ENCODE measurements around the gene LIPA.

The LIPA gene

DNA sequence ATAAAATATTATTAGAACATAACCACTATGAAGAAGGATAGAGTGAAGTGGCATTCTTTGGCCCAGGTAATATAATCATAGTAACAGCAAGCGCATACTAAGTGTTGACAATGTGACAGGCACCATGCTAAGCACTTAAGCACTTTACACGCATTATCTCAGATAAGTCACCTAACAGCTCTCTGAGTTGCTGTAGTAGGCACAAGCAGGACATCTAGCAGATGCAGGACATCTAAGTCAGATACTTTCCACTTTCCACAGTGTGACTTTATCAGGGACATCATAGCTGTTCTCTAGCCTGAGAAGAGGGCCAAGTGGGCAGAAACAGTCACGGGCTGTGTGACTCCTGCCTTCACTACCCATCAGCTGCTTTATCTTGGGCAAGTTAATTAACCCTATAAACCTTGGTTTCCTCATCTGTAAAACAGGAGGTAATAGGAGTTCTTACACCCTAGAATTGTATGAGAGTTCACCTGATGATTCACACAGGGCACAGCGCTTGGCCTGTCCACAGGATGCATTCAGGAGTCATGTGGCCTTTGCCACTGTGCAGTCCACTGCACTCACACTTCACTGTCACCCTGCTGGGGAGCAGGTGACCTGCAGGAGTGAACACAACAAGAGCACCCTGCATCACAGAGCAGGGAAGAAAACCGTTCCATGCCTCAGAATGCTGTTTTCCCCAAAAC lies 12.5 kb downstream of the LIPA start:
- TF ChIP-seq CEBPB (IDR thresholded peaks at IDR 0.05): no peak
- TF ChIP-seq USF1 (IDR thresholded peaks at IDR 0.05): no peak
- no peak for TF ChIP-seq FOXM1 (IDR thresholded peaks at IDR 0.05; ENCODE audit: borderline replicate concordance, low read depth)
- TF ChIP-seq REST (IDR thresholded peaks at IDR 0.05; ENCODE audit: low read depth): no peak
- no peak for TF ChIP-seq TEAD4 (IDR thresholded peaks at IDR 0.05)
- TF ChIP-seq NFIC (IDR thresholded peaks at IDR 0.05): no peak
- no peak for TF ChIP-seq CREB1 (IDR thresholded peaks at IDR 0.05; ENCODE audit: low read depth)
- no peak for TF ChIP-seq EGR1 (IDR thresholded peaks at IDR 0.05)

- TF ChIP-seq REST (IDR thresholded peaks at IDR 0.05; ENCODE audit: low read depth) (no peak), RAD21 (IDR thresholded peaks at IDR 0.05; ENCODE audit: low read depth) (no peak), YY1 (IDR thresholded peaks at IDR 0.05; ENCODE audit: low read depth) (no peak), TAF1 (IDR thresholded peaks at IDR 0.05; ENCODE audit: low read depth) (no peak), FOXM1 (IDR thresholded peaks at IDR 0.05; ENCODE audit: borderline replicate concordance, low read depth) (no peak), ZBTB7A (IDR thresholded peaks at IDR 0.05; ENCODE audit: low read depth) (no peak), CREB1 (IDR thresholded peaks at IDR 0.05; ENCODE audit: low read depth) (no peak), EP300 (IDR thresholded peaks at IDR 0.05; ENCODE audit: borderline replicate concordance) (no peak), TEAD4 (IDR thresholded peaks at IDR 0.05) (no peak), CEBPB (IDR thresholded peaks at IDR 0.05) (no peak)
Observed at GRCh38 chr10:89237849-89238248, 13.7 kb downstream of the LIPA start.

DNA sequence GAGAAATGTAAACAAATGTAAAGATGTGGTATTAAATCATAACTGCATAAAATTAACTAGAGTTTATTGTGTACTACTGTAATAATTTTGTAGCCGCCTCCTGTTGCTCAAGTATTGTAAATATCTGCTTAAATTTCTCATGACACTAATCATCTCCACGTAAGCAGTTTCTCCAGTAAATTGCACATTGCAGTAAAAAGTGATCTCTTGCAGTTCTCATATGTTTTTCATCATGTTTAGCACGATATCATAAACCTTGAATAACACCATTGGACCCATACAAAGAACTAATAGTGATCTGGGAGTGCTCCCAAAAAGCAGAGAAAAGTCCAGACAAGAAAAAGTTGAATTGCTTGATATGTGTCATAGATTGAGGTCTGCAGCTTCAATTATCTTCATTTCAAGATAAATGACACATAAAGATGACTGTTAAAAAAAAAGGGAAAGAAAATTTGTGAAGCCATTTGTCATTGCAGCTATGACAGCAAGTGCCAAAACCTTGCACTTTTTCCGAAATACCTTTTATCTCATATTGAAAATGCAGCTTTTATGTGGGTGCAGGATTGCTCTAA lies 15.3 kb downstream of the LIPA start:
- TF ChIP-seq REST (IDR thresholded peaks at IDR 0.05; ENCODE audit: low read depth) (no peak), RAD21 (IDR thresholded peaks at IDR 0.05; ENCODE audit: low read depth) (no peak), USF1 (IDR thresholded peaks at IDR 0.05) (no peak), TEAD4 (IDR thresholded peaks at IDR 0.05) (no peak), EGR1 (IDR thresholded peaks at IDR 0.05) (no peak), EP300 (IDR thresholded peaks at IDR 0.05; ENCODE audit: borderline replicate concordance) (no peak), NFIC (IDR thresholded peaks at IDR 0.05) (no peak), CEBPB (IDR thresholded peaks at IDR 0.05) (no peak), YY1 (IDR thresholded peaks at IDR 0.05; ENCODE audit: low read depth) (no peak)

GRCh38 chr10:89235073-89235798 lies 16.3 kb downstream of the LIPA start:
- TF ChIP-seq, protein P1, sequence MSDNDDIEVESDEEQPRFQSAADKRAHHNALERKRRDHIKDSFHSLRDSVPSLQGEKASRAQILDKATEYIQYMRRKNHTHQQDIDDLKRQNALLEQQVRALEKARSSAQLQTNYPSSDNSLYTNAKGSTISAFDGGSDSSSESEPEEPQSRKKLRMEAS (IDR thresholded peaks at IDR 0.05): no peak
- no peak for TF ChIP-seq EP300 (IDR thresholded peaks at IDR 0.05; ENCODE audit: borderline replicate concordance)
- no peak for TF ChIP-seq USF1 (IDR thresholded peaks at IDR 0.05)
- TF ChIP-seq EGR1 (IDR thresholded peaks at IDR 0.05): no peak
- no peak for TF ChIP-seq REST (IDR thresholded peaks at IDR 0.05; ENCODE audit: low read depth)
- TF ChIP-seq YY1 (IDR thresholded peaks at IDR 0.05; ENCODE audit: low read depth): no peak
- no peak for TF ChIP-seq TAF1 (IDR thresholded peaks at IDR 0.05; ENCODE audit: low read depth)
- TF ChIP-seq FOXM1 (IDR thresholded peaks at IDR 0.05; ENCODE audit: borderline replicate concordance, low read depth): no peak
- TF ChIP-seq RAD21 (IDR thresholded peaks at IDR 0.05; ENCODE audit: low read depth): no peak
- TF ChIP-seq NFIC (IDR thresholded peaks at IDR 0.05): no peak
- TF ChIP-seq TCF12 (IDR thresholded peaks at IDR 0.05; ENCODE audit: low read depth): no peak
- TF ChIP-seq CREB1 (IDR thresholded peaks at IDR 0.05; ENCODE audit: low read depth): no peak
